GM12801 (cell line): ENCODE data around the gene RERE.

Source experiments
- TF ChIP-seq, protein P1 (sequence below): IDR thresholded peaks from one replicate; pipeline ENCODE4 v1.5.1; 2011; ENCODE audit warnings: control low read depth; ENCODE audit not compliant: insufficient read length; ENCODE audit errors: extremely low read depth

The RERE gene

DNA sequence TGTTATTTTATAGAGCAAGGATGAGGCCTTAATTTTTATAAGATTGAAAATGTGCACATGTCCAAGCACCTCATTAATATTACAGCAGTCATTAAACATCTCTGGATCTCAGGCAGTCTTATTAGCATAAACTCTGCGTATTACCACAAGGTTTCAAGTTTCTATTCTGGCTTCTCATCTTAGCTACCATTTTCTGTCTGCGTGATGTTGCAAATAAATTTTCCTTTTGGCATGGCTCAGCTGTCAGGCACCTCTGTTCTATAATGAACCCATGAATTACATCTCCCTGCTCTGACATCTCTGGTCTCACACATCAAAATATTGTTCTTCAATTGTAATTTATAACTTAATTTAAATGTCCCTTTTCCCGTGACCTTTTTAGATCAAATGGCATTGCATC lies 343.1 kb downstream of the RERE start:
- TF ChIP-seq, protein P1, sequence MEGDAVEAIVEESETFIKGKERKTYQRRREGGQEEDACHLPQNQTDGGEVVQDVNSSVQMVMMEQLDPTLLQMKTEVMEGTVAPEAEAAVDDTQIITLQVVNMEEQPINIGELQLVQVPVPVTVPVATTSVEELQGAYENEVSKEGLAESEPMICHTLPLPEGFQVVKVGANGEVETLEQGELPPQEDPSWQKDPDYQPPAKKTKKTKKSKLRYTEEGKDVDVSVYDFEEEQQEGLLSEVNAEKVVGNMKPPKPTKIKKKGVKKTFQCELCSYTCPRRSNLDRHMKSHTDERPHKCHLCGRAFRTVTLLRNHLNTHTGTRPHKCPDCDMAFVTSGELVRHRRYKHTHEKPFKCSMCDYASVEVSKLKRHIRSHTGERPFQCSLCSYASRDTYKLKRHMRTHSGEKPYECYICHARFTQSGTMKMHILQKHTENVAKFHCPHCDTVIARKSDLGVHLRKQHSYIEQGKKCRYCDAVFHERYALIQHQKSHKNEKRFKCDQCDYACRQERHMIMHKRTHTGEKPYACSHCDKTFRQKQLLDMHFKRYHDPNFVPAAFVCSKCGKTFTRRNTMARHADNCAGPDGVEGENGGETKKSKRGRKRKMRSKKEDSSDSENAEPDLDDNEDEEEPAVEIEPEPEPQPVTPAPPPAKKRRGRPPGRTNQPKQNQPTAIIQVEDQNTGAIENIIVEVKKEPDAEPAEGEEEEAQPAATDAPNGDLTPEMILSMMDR: no peak

DNA sequence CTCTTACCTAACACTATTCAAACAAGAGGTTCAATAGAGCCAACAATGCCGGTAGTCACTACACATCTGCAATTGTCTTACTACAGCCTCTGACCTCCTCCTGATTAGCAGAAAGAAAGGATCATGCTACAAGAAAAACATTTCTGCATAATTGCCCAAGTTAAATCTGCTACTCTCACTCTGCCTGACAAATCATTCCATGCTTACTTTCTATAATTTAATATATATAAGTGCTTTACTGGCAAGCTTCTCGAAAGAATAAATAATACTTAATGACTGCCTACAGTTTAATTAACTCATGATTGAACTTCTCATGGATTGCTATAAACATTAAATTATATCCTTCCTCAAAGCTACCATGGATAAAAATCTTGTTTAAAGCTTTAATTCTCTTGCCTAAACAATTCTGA lies 343.5 kb downstream of the RERE start:
- TF ChIP-seq, protein P1: no peak

DNA sequence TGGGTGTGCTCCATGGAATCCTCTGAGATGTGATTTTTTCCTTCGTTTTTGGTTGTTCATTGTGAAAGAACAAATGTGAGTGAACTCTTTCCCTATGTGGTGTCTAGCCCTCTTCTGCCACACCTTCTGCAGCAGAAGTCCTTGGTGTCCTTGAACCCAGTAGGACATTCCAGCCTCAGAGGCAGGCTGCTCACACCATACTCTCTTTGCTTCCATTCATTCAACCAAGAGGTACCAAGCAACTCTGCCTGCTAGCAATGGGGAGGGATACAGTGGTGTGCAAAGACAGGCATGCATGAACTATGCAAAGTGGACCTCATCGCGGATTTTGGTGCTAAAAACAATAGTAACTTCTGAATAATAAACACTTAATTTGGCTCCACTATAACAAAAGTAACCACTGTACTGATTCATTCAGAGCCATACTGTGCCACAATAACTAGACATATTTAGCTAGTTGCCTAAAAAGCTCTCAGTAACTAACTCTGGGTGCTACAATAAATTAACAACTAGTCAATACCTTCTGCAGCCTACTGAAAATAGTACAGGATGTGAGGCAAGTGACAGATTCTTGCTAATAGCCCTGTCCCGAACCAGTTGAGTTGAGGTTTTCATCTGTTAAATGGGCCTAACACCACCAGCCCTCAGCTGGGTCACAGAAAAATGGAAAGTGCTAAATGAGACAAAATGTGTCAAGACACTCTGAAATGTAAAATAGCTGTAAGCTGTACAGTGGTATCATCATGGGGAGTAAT lies 344.1 kb downstream of the RERE start:
- TF ChIP-seq, protein P1: no peak

DNA sequence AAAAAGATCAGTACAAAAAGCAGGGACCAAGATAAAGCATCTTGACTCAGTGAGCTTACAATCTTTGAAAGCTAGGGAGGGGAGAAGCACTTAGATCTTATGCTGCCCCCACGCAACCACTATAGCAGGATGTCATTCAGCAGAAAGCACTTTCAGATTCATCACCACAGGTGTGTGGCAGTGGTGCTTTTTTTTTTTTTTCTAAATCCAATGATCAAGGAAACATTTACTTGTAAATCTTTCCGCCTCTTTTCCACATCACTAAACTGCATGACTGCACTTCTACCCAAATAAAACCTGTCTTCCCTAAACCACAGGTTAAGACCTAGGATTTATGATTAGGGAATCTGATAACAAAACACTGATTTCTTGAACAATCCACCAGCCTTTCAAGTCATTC lies 344.8 kb downstream of the RERE start:
- TF ChIP-seq, protein P1: no peak

GRCh38 chr1:8471451-8471850 lies 346.0 kb downstream of the RERE start:
- TF ChIP-seq, protein P1: no peak

DNA sequence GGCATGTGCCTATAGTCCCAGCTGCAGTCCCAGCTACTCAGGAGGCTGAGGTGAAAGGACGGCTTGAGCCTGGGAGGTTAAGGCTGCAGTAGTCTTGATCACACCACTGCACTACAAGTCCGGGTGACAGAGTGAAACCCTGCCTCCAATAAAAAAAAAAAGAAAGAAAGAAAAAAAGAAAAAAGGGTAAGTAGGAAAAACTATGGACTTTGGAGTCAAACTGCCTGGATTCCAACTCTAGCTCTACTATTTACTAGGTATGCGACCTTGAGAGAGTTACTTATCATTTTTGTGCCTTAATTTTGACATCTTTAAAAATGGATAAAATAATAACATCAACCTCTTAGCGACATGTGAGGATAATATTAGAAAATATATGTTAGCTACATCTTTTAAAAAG lies 348.7 kb downstream of the RERE start:
- TF ChIP-seq, protein P1: no peak

- TF ChIP-seq, protein P1: no peak
These were observed 350.1 kb downstream of the RERE start for GRCh38 chr1:8467308-8467707.
